ENCODE data around the gene TBC1D5. TPM values are rescaled to one million over a fixed set of nuclear protein-coding genes. Genes with fewer than 3 reads are reported as not detected.

TBC1D5 gene
- total RNA-seq, 2 experiments from 2014 or later, result 48.4 to 55.2 TPM

- ChIA-PET CTCF (interaction anchor here (0.6 to 1.5 kb wide), 2 partner anchors 9 to 92 kb away, joined by 3 read pairs; no protein-coding TSS in a partner anchor), POLR2A (no interaction called here)
- no peak for DNase-seq
- Mint-ChIP-seq H3K4me3 (no peak overlapping the region), H3K4me1 (no peaks in the 10 kb centered on the region), H3K9me3 (peaks cover 8% of the 10 kb centered on the region), H3K27ac (no peak overlapping the region), H3K36me3 (ENCODE audit: low read depth) (peaks cover 4% of the 10 kb centered on the region), H3K27me3 (no peaks in the 10 kb centered on the region)
These were observed 621.1 kb downstream of the TBC1D5 start for GRCh38 chr3:17121336-17121735.

GRCh38 chr3:17120115-17120514 is 622.3 kb downstream of the TBC1D5 start:
- no peak for DNase-seq
- ChIA-PET CTCF (no interaction called here), POLR2A (no interaction called here)
- Mint-ChIP-seq H3K36me3 (ENCODE audit: low read depth) (peaks cover 4% of the 10 kb centered on the region), H3K4me3 (no peak overlapping the region), H3K27me3 (no peaks in the 10 kb centered on the region), H3K9me3 (peaks cover 8% of the 10 kb centered on the region), H3K4me1 (no peaks in the 10 kb centered on the region), H3K27ac (no peak overlapping the region)

DNA sequence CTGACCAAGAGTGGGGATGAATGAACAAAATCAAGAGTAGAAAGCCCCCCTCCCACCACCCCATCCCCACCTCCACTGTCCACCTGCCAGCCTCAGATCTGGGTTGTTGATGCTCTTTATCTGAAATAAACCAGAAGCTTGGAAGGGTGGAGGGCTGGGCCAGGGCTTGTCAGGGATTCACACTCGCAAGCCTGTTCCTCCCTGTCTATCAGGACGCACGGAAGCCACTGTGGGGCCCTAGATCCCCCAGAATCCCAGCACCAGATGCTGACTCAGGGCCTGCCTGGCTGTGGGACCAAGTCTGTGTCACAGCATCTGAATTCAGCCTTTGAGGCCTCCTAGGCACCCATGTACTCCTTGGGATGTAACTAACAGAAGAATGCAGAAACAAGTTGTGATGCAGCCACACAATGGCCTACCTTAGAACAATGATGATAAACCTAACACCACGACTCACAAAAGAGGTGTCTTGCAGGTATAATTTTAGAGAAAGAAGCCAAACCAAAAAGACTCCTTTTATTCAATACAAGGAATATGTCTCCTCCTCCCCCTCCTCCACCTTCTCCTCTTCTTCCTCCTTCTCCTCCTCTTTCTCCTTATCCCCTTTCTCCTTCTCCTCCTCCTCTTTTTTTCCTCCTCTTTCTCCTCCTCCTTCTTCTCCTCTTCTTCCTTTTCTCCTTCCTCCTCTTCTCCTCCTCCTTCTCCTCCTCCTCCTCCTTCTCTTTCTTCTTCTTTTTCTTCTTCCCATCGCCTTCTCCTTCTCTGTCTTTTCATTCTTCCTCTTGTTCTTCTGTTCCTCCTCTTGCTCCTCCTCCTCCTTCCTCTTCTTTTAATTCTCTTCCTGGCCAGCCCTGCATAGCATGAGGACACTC is 623.0 kb downstream of the TBC1D5 start:
- H3K4me1 Mint-ChIP-seq, result no peaks in the 10 kb centered on the region
- H3K27ac Mint-ChIP-seq, result no peak overlapping the region
- no peaks in the 10 kb centered on the region for H3K27me3 Mint-ChIP-seq
- ChIA-PET POLR2A (no interaction called here), CTCF (no interaction called here)
- H3K4me3 Mint-ChIP-seq, result no peak overlapping the region
- H3K36me3 Mint-ChIP-seq (ENCODE audit: low read depth), result peaks cover 4% of the 10 kb centered on the region
- peaks cover 8% of the 10 kb centered on the region for H3K9me3 Mint-ChIP-seq
- DNase-seq, result no peak

DNA sequence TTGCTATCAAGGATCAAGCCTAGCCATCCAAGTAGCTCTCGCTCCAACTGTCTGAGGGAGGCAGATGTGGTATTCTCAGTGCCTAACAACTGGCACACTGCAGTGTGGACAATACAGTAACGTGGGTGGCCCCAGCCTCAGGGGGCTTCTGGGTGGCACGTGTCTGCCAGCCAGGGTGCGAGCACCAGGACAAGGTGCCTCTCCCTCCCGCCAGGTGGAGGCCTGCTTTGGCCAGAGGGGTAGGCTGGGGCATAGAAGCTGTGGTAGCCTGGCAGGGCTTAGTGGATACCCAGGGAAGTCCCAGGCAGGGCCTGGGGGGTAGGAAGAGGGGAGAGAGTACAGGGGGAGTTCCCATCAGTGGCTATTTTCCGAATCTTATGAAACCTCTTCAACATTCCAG is 623.7 kb downstream of the TBC1D5 start:
- no peaks in the 10 kb centered on the region for H3K4me1 Mint-ChIP-seq
- CTCF ChIA-PET, result no interaction called here
- DNase-seq, result no peak
- peaks cover 8% of the 10 kb centered on the region for H3K9me3 Mint-ChIP-seq
- H3K4me3 Mint-ChIP-seq, result no peak overlapping the region
- no peak overlapping the region for H3K27ac Mint-ChIP-seq
- POLR2A ChIA-PET, result no interaction called here
- H3K36me3 Mint-ChIP-seq (ENCODE audit: low read depth), result peaks cover 4% of the 10 kb centered on the region
- no peaks in the 10 kb centered on the region for H3K27me3 Mint-ChIP-seq

DNA sequence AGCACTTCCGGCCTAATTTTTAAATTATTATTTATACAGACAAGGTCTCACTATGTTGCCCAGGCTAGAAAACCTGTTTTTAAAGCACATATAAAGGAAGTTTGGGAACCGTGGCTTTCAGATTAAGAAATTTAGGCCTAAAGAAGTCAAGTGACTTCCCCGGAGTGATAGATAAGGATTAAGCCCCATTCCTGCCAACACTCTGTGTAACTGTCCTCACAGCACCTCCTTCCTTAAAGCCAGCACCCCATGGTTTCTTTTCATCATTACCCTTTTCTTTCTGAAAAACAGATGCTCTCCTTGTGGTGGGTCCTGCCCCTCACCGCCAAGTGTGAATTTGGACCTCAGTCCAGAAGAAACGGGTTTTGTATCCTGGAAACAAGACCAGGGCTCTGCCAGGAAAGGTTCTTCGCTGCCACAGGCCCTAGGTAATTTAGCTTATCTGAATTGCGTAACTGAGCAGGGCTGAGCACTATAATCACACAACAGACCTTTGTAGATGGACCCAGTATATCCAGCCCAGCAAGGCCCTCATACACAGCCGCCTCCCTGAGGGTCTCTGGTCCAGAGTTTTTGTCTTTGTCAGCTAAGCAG is 626.3 kb downstream of the TBC1D5 start:
- Mint-ChIP-seq H3K36me3 (ENCODE audit: low read depth) (peaks cover 2% of the 10 kb centered on the region), H3K27me3 (no peaks in the 10 kb centered on the region), H3K4me1 (no peaks in the 10 kb centered on the region), H3K9me3 (peaks cover 2% of the 10 kb centered on the region), H3K27ac (no peak overlapping the region), H3K4me3 (no peak overlapping the region)
- ChIA-PET POLR2A (no interaction called here), CTCF (no interaction called here)
- no peak for DNase-seq

DNA sequence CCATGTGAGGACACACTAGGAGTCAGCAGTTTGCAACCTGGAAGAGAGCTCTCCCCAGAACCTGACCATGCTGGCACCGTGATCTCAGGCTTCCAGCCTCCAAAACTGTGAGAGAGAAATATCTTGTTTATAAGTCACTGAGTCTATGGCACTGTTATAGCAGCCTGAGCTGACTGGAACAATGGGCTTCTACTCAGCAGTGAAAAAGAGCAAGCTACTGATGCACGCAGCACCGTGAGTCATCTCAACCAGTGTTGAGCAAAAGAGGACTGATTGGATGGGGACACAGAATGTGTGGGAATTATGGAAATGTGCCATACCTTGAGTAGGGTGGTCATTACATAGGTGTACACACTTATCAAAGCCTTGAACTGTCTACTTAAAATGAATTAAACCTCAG is 627.2 kb downstream of the TBC1D5 start:
- Mint-ChIP-seq H3K27ac (no peak overlapping the region), H3K36me3 (ENCODE audit: low read depth) (peaks cover 2% of the 10 kb centered on the region), H3K4me3 (no peak overlapping the region), H3K9me3 (peaks cover 2% of the 10 kb centered on the region), H3K27me3 (no peaks in the 10 kb centered on the region), H3K4me1 (no peaks in the 10 kb centered on the region)
- ChIA-PET POLR2A (no interaction called here), CTCF (no interaction called here)
- no peak for DNase-seq

DNA sequence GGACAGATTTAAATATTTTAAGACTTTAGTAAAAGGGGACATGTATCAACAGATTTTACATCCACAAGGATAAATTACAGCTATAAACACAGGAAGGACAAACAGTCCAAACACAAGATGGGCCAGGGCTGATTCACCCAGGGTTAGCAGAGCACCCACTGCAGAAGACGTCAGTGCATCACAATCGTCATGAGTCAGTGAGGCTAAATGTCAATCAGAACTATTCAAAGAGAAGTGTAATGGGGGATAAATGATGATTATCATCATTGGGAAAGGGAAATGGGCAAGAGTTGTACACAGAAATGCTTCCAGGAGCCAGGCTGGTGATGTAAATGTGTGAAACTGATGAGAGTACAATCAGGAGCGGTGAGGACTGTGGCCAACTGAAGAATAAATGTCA is 630.8 kb downstream of the TBC1D5 start:
- H3K36me3 Mint-ChIP-seq (ENCODE audit: low read depth), result no peaks in the 10 kb centered on the region
- DNase-seq, result no peak
- ChIA-PET POLR2A (no interaction called here), CTCF (interaction anchor here (0.7 to 1.2 kb wide), 2 partner anchors 10 to 69 kb away, joined by 3 read pairs; no protein-coding TSS in a partner anchor)
- H3K27me3 Mint-ChIP-seq, result no peaks in the 10 kb centered on the region
- peaks cover 2% of the 10 kb centered on the region for H3K9me3 Mint-ChIP-seq
- no peak overlapping the region for H3K4me3 Mint-ChIP-seq
- H3K4me1 Mint-ChIP-seq, result no peaks in the 10 kb centered on the region
- no peak overlapping the region for H3K27ac Mint-ChIP-seq

DNA sequence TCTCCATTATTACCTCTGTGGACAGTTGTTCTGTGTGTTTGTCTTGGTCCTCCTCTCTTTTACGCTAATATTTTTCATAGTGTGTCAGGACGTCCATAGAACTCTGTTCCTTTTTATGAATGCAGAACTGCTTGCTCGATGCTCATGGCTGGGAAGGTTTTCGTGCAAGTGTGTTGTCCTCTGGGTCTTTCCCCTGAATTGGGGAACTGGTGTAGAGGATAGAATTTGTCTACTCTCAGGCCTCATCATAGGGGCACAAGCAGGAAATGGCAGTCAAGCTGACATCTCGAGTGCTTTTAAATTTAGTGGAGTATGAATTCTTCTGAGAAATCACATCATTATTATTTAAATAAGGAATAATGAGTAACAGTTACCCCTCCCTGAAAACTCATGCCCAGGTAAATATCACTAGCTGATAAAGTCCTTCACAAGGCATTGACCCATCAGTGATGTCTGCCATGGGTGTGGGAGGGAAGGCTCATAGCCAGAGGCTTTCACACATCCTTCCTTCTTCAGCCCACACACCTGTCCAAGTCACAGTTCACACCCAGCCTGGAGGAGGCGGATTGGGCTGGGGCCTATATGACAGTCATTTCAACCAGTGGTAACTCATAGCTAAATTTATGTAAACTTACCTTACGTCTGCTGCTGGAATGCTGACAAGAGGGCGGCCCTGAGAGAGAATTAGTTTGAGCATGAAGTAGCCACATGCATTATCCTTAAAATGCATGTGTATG is 631.6 kb downstream of the TBC1D5 start:
- Mint-ChIP-seq H3K27ac (no peak overlapping the region), H3K27me3 (no peaks in the 10 kb centered on the region), H3K36me3 (ENCODE audit: low read depth) (no peaks in the 10 kb centered on the region), H3K9me3 (peaks cover 2% of the 10 kb centered on the region), H3K4me3 (no peak overlapping the region), H3K4me1 (no peaks in the 10 kb centered on the region)
- CTCF ChIA-PET, result interaction anchor here (0.6 kb wide), 1 partner anchor 1907 kb away, joined by 4 read pairs; no protein-coding TSS in a partner anchor
- POLR2A ChIA-PET, result no interaction called here
- DNase-seq, result no peak
